Measurements from ENCODE around the gene ATAD1.

ATAD1 gene

DNA sequence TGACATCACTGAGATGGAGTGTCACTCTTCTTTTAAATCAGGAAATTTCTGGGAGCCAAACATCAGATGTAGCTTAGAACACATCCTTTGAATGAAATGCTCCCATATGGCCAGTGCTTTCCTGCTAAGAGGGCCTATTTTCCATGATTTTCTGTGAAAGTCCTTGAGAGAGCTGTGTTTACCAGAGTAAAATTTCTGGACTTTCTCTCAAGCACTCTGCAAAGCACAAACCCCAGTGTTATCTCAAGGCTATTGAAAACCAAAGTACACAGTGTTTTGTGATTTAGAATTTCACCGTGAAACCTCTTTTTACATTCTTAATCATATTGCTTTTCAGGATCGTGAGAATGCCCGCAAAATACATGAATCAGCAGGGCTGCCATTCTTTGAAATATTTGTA is 104.3 kb downstream of the ATAD1 start:
- ATAC-seq (no peak), DNase-seq (no peak)

DNA sequence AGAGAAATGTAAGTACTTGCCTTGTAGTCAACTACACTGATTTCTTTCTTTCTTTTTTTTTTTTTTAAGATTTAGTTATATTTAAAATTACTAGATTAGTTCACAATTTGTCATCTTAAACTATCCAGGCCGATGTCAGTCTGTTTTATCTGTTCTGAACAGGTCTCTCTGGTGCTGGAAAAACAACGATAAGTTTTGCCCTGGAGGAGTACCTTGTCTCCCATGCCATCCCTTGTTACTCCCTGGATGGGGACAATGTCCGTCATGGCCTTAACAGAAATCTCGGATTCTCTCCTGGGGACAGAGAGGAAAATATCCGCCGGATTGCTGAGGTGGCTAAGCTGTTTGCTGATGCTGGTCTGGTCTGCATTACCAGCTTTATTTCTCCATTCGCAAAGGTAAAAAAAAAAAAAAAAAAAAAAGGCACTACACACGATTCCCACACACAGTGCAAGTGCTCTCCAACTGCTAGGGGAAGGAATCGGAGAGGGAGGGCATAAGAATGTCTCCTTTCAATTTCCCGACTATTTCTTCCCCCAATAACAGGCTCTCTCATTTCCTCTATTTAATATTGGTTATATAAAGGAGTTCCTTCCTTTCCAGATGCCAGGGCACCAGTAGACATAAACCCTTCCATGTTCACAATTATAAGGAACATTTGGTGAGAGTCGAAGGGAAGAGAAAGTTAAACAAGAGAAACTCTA is 105.0 kb downstream of the ATAD1 start:
- DNase-seq: no peak
- no peak for ATAC-seq

DNA sequence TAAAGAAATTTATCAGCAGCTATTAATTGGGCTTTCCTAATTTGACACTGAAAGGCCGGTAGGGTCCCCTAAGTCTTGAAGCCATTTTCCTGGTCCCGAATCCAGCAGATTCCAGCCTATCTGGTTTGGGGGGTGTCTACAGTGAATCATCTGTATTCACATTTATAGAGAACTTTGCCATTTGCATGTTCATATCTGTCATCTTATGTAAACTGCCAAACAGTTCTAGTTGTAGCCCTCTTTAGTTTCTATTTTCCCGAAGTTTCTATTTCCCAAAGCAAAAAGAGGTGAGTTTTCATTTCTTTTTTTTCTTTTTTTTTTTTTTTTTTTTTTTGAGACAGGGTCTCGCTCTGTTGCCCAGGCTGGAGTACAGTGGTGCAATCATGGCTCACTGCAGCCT is 110.8 kb downstream of the ATAD1 start:
- ATAC-seq: no peak
- no peak for DNase-seq

- DNase-seq: no peak
- no peak for ATAC-seq
Observed at GRCh38 chr10:87706731-87707130, 111.3 kb downstream of the ATAD1 start.

- ATAC-seq (no peak), DNase-seq (no peak)
Observed at GRCh38 chr10:87705339-87705738, 112.7 kb downstream of the ATAD1 start.

GRCh38 chr10:87703771-87704170 is 114.3 kb downstream of the ATAD1 start:
- DNase-seq: no peak
- ATAC-seq: no peak

DNA sequence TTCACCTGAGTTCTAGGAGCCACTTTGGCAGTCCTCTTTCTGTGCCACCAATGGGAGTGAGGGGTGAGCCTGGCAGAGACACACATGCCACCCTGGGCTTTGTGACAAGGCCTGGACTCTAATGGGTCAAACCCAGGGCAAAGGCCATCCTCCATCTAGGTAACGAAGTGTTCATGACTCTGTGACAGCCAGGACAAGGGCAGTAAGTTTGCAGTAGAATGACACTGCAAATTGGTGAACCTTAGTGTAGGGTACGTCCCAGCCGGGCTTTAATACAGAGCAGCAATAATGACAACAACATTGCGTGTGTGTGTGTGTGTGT is 115.1 kb downstream of the ATAD1 start:
- ATAC-seq (no peak), DNase-seq (no peak)

- DNase-seq (no peak), ATAC-seq (no peak)
Observed at GRCh38 chr10:87702260-87702972, 115.6 kb downstream of the ATAD1 start.
